Gastrocnemius medialis (tissue), 4 donors: Measurements from ENCODE around the gene DTNA.

Experiments
- CTCF ChIP-seq, 5 experiments: fragments of 450-650 bp in 3 of 5; fragments of 200-600 bp in 2 of 5; sonication (generic) in 2 of 5; IDR thresholded peaks in 4 of 5; conservative IDR thresholded peaks in 1 of 5; 1 replicate in 4 of 5; 2 replicates in 1 of 5; pipeline ENCODE4 v1.5.1; 2016 to 2019; ENCODE audit warnings: antibody characterized with exemption in 5 of 5, mild to moderate bottlenecking in 3 of 5, moderate library complexity in 3 of 5
- POLR2A ChIP-seq, 2 donors: fragments of 450-650 bp; IDR thresholded peaks; one replicate each; pipeline ENCODE4 v1.6.1; 2017; ENCODE audit warnings: antibody characterized with exemption in 2 of 2, mild to moderate bottlenecking in 2 of 2, moderate library complexity in 2 of 2

GRCh38 chr18:34801774-34802173 is 91.7 kb downstream of the DTNA start:
- TF ChIP-seq CTCF (IDR thresholded peaks at IDR 0.05 in 4 of 5, conservative IDR thresholded peaks at IDR 0.05 in 1 of 5) (no peak), POLR2A (IDR thresholded peaks at IDR 0.05) (no peak)
